A549 (cell line): ENCODE data around the gene ARHGAP26.

Experiments used
- CHD2 ChIP-seq: fragments of 150-350 bp; IDR thresholded peaks from 2 replicates; pipeline ENCODE4 v1.6.1; 2014; ENCODE audit warnings: low read length; ENCODE audit not compliant: partially characterized antibody
- CTCF ChIP-seq: fragments of >200 bp; sonication (Bioruptor Twin); formaldehyde crosslinking; IDR thresholded peaks from 3 replicates; pipeline ENCODE4 v1.5.1; 2016
- MAZ ChIP-seq: fragments of 150-350 bp; IDR thresholded peaks from 2 replicates; pipeline ENCODE4 v1.6.1; 2014; ENCODE audit warnings: antibody characterized with exemption, low read depth, low read length, borderline replicate concordance
- ZFP36 ChIP-seq: fragments of 450-650 bp; IDR thresholded peaks from 2 replicates; pipeline ENCODE4 v1.6.1; 2014; ENCODE audit warnings: borderline replicate concordance; ENCODE audit not compliant: partially characterized antibody

- TF ChIP-seq MAZ (no peak), CTCF (no peak), CHD2 (no peak), ZFP36 (no peak)
Measured at GRCh38 chr5:142978252-142978651, 208.1 kb downstream of the ARHGAP26 start.
